H1 (cell line): ENCODE data around the gene ALOX5. TPM values are rescaled to one million over a fixed set of nuclear protein-coding genes. Genes with fewer than 3 reads are reported as not detected.

Experiments used
- CBX8 ChIP-seq: fragments of 300-800, 300-1000 bp; sonication (generic); IDR thresholded peaks from 2 replicates; pipeline ENCODE4 v1.7.1; 2016; ENCODE audit warnings: low read depth, low read length, borderline replicate concordance
- CHD2 ChIP-seq: IDR thresholded peaks from 2 replicates; pipeline ENCODE4 v1.6.1; 2012; ENCODE audit warnings: low read length, improper control_type of control experiment
- EZH2 ChIP-seq: fragments of 200-600 bp; sonication (generic); IDR thresholded peaks from 2 replicates; pipeline ENCODE4 v1.7.1; 2012; ENCODE audit warnings: low read depth, mild to moderate bottlenecking, moderate library complexity, low read length, inconsistent platforms; ENCODE audit not compliant: severe bottlenecking
- GABPA ChIP-seq: IDR thresholded peaks from 2 replicates; pipeline ENCODE4 v1.6.1; 2011; ENCODE audit warnings: mild to moderate bottlenecking, low read length, moderate library complexity, borderline replicate concordance; ENCODE audit not compliant: insufficient read depth
- POU5F1 ChIP-seq: IDR thresholded peaks from 2 replicates; pipeline ENCODE4 v1.6.1; 2011; ENCODE audit warnings: low read depth, mild to moderate bottlenecking, low read length, moderate library complexity
- SIRT6 ChIP-seq: IDR thresholded peaks from one replicate; pipeline ENCODE4 v1.7.1; 2012; ENCODE audit warnings: low read length, inconsistent platforms
- SP2 ChIP-seq: IDR thresholded peaks from 2 replicates; pipeline ENCODE4 v1.6.1; 2012; ENCODE audit warnings: mild to moderate bottlenecking, low read length, inconsistent platforms
- polyA plus RNA-seq, 7 experiments: library from polyadenylated mRNA; depleted of rRNA in 3 of 7; stranded (reverse) in 5 of 7; unstranded in 2 of 7; fragments of >200 nt in 5 of 7; fragments of 200-250 nt in 2 of 7; gene quantifications; 1 replicate in 5 of 7; 2 replicates in 1 of 7; 4 replicates in 1 of 7; pipeline versions ENCODE4 v1.2.1 to v1.2.3, GENCODE V29; 2011 to 2013; ENCODE audit warnings: missing spikeins in 2 of 7, mixed read lengths in 2 of 7
- total RNA-seq: library from RNA; stranded (reverse); fragmentation: NEBNext Ultra II Directional; extraction: Animal tissue kit (Norgen Biotek cat#: 25700); gene quantifications from 2 replicates; pipeline ENCODE4 v1.2.1, GENCODE V29; 2021
- TF ChIP-seq, protein P1 (sequence below): fragments of 300-600 bp; sonication (generic); IDR thresholded peaks from 2 replicates; pipeline ENCODE4 v1.7.1; 2012; ENCODE audit warnings: low read length, moderate library complexity, mild to moderate bottlenecking, inconsistent platforms; ENCODE audit not compliant: insufficient replicate concordance

The ALOX5 gene
- total and polyA plus RNA-seq, 2 of the 8 experiments (the other 6 are each of a cell fraction or from before 2014, with no cell fraction given): 1.6 to 3.8 TPM

DNA sequence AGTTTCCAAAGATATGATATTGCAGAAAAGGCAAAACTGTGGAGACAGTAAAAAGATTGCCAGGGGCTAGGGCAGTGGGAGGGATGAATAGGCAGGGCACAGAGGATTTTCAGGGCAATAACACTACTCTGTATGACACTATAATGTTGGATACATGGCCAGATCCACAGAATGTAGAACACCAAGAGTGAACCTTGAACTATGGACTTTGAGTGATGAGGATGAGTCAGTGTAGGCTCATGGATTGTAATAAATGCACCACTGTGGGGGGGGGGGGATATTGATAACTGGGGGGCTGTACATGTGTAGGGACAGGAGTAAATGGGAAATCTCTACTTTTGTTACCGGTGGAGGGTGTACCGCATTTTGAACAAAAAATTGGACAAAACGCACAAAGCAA is 77.4 kb downstream of the ALOX5 start (continued):
- TF ChIP-seq, protein P1, sequence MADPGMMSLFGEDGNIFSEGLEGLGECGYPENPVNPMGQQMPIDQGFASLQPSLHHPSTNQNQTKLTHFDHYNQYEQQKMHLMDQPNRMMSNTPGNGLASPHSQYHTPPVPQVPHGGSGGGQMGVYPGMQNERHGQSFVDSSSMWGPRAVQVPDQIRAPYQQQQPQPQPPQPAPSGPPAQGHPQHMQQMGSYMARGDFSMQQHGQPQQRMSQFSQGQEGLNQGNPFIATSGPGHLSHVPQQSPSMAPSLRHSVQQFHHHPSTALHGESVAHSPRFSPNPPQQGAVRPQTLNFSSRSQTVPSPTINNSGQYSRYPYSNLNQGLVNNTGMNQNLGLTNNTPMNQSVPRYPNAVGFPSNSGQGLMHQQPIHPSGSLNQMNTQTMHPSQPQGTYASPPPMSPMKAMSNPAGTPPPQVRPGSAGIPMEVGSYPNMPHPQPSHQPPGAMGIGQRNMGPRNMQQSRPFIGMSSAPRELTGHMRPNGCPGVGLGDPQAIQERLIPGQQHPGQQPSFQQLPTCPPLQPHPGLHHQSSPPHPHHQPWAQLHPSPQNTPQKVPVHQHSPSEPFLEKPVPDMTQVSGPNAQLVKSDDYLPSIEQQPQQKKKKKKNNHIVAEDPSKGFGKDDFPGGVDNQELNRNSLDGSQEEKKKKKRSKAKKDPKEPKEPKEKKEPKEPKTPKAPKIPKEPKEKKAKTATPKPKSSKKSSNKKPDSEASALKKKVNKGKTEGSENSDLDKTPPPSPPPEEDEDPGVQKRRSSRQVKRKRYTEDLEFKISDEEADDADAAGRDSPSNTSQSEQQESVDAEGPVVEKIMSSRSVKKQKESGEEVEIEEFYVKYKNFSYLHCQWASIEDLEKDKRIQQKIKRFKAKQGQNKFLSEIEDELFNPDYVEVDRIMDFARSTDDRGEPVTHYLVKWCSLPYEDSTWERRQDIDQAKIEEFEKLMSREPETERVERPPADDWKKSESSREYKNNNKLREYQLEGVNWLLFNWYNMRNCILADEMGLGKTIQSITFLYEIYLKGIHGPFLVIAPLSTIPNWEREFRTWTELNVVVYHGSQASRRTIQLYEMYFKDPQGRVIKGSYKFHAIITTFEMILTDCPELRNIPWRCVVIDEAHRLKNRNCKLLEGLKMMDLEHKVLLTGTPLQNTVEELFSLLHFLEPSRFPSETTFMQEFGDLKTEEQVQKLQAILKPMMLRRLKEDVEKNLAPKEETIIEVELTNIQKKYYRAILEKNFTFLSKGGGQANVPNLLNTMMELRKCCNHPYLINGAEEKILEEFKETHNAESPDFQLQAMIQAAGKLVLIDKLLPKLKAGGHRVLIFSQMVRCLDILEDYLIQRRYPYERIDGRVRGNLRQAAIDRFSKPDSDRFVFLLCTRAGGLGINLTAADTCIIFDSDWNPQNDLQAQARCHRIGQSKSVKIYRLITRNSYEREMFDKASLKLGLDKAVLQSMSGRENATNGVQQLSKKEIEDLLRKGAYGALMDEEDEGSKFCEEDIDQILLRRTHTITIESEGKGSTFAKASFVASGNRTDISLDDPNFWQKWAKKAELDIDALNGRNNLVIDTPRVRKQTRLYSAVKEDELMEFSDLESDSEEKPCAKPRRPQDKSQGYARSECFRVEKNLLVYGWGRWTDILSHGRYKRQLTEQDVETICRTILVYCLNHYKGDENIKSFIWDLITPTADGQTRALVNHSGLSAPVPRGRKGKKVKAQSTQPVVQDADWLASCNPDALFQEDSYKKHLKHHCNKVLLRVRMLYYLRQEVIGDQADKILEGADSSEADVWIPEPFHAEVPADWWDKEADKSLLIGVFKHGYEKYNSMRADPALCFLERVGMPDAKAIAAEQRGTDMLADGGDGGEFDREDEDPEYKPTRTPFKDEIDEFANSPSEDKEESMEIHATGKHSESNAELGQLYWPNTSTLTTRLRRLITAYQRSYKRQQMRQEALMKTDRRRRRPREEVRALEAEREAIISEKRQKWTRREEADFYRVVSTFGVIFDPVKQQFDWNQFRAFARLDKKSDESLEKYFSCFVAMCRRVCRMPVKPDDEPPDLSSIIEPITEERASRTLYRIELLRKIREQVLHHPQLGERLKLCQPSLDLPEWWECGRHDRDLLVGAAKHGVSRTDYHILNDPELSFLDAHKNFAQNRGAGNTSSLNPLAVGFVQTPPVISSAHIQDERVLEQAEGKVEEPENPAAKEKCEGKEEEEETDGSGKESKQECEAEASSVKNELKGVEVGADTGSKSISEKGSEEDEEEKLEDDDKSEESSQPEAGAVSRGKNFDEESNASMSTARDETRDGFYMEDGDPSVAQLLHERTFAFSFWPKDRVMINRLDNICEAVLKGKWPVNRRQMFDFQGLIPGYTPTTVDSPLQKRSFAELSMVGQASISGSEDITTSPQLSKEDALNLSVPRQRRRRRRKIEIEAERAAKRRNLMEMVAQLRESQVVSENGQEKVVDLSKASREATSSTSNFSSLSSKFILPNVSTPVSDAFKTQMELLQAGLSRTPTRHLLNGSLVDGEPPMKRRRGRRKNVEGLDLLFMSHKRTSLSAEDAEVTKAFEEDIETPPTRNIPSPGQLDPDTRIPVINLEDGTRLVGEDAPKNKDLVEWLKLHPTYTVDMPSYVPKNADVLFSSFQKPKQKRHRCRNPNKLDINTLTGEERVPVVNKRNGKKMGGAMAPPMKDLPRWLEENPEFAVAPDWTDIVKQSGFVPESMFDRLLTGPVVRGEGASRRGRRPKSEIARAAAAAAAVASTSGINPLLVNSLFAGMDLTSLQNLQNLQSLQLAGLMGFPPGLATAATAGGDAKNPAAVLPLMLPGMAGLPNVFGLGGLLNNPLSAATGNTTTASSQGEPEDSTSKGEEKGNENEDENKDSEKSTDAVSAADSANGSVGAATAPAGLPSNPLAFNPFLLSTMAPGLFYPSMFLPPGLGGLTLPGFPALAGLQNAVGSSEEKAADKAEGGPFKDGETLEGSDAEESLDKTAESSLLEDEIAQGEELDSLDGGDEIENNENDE: no peak
- TF ChIP-seq CBX8: no peak
- TF ChIP-seq CHD2: no peak
- TF ChIP-seq POU5F1: no peak
- TF ChIP-seq SIRT6: no peak
- no peak for TF ChIP-seq GABPA
- TF ChIP-seq EZH2: no peak
- TF ChIP-seq SP2: no peak
